Midbrain (tissue), 1 donor: ENCODE results near the gene ALG8.
"Not testable (repeated sequence)": the region's sequence is repeated elsewhere in the genome, so short reads cannot be mapped to it uniquely, and the experiment has no call there.

Source experiments
- DNase-seq: peaks from one replicate; lab custom pipeline; 2025; lab: John Stamatoyannopoulos, UW

Gene ALG8

GRCh38 chr11:78069465-78069864 is 70.0 kb downstream of the ALG8 start:
- DNase-seq: no peak

GRCh38 chr11:78067704-78068103 is 71.7 kb downstream of the ALG8 start:
- no peak for DNase-seq

- DNase-seq: no peak
Measured at GRCh38 chr11:78066471-78066870, 73.0 kb downstream of the ALG8 start.

- DNase-seq: no peak
Measured at GRCh38 chr11:78065203-78065602, 74.2 kb downstream of the ALG8 start.

- peak; percentile 12 for DNase-seq
Measured at GRCh38 chr11:78063440-78064181, 75.8 kb downstream of the ALG8 start, which contains the start of gene THRSP. Gene THRSP, plus strand, starts transcription at chr11:78063861. Its CDS starts 21 bp downstream, at chr11:78063882.

GRCh38 chr11:78062671-78063070 is 76.8 kb downstream of the ALG8 start:
- no peak for DNase-seq

- DNase-seq: no peak
Measured at GRCh38 chr11:78061921-78062311, 77.5 kb downstream of the ALG8 start.

GRCh38 chr11:78061088-78061920 is 78.1 kb downstream of the ALG8 start:
- DNase-seq: no peak

GRCh38 chr11:78060533-78060932 is 78.9 kb downstream of the ALG8 start:
- no peak for DNase-seq

GRCh38 chr11:78059749-78060328 is 79.6 kb downstream of the ALG8 start:
- not testable (repeated sequence) for DNase-seq

GRCh38 chr11:78057462-78058055 is 81.9 kb downstream of the ALG8 start:
- no peak for DNase-seq

GRCh38 chr11:78056093-78056492 is 83.3 kb downstream of the ALG8 start:
- no peak for DNase-seq

GRCh38 chr11:78054971-78055370 is 84.5 kb downstream of the ALG8 start:
- no peak for DNase-seq

GRCh38 chr11:78050964-78051831 is 88.2 kb downstream of the ALG8 start:
- DNase-seq: no peak
